K562 (cell line): ENCODE measurements around the gene TSPAN3. TPM values are rescaled to one million over a fixed set of nuclear protein-coding genes. Genes with fewer than 3 reads are reported as not detected.

Experiments
- ATAC-seq: fragments of 200-7000 bp; cut with Tn5 transposase; 3 replicates; pipeline ENCODE4 v1.9.1; 2020; ENCODE audit warnings: moderate library complexity
- BruUV-seq: library from RNA; stranded (reverse); fragments of 400-500 nt; replicated peaks from 2 replicates; lab custom pipeline; 2021; lab: Mats Ljungman, UMichigan
- CTCF ChIA-PET: fragments of 300-600 bp; formaldehyde crosslinking; extraction: SDS; loops from one replicate; lab custom pipeline; 2021; ENCODE audit warnings: low intra/inter-chr PET ratio; lab: Yijun Ruan, JAX
- POLR2A ChIA-PET: fragments of 300-600, 350-650 bp; sonication (Branson Sonifier 250); formaldehyde crosslinking; extraction: SDS; loops from one replicate; lab custom pipeline; 2021; ENCODE audit warnings: antibody characterized with exemption, inconsistent platforms; lab: Yijun Ruan, JAX
- DNase-seq, 4 experiments: peaks; one replicate each; pipeline versions ENCODE4 v3.0.0 to v3.0.0-alpha.2; 2011 to 2018; ENCODE audit warnings: low spot score in 3 of 4, mixed read lengths in 3 of 4; ENCODE audit errors: extremely low read depth in 1 of 4
- FAIRE-seq: peaks from 2 replicates; lab custom pipeline; 2011; peaks lifted over from hg19 to GRCh38; lab: Jason Lieb, UNC
- H2AFZ ChIP-seq: 2 replicates; pipeline ENCODE4 v1.6.0; 2011; ENCODE audit warnings: low read depth, low read length, control low read depth, inconsistent platforms
- H3K27ac ChIP-seq: fragments of 200-600 bp; 3 replicates; pipeline ENCODE4 v1.8.0; 2011; ENCODE audit warnings: low read depth, mild to moderate bottlenecking, control low read depth, inconsistent platforms, low read length, moderate library complexity, mixed read lengths; ENCODE audit errors: extremely low read depth
- H3K27me3 ChIP-seq, 2 experiments: fragments of 300-600 bp in 1 of 2; 2 replicates in 1 of 2; 3 replicates in 1 of 2; pipeline versions ENCODE4 v1.6.0 to v1.8.0; 2011; ENCODE audit warnings: inconsistent platforms in 2 of 2, low read length in 2 of 2, mild to moderate bottlenecking in 1 of 2, mixed read lengths in 1 of 2, moderate library complexity in 1 of 2; ENCODE audit not compliant: control insufficient read depth in 2 of 2, insufficient read depth in 2 of 2
- H3K36me3 ChIP-seq: fragments of 300-600 bp; 3 replicates; pipeline ENCODE4 v1.8.0; 2011; ENCODE audit warnings: mild to moderate bottlenecking, low read length, inconsistent platforms; ENCODE audit not compliant: control insufficient read depth, insufficient read depth
- H3K4me1 ChIP-seq, 2 experiments: fragments of 200-600 bp in 1 of 2; replicated peaks in 1 of 2; 2 replicates in 1 of 2; 3 replicates in 1 of 2; pipeline versions ENCODE4 v1.5.1 to v1.8.0; 2011; ENCODE audit warnings: inconsistent platforms in 2 of 2, low read length in 2 of 2, mild to moderate bottlenecking in 1 of 2, mixed read lengths in 1 of 2, moderate library complexity in 1 of 2; ENCODE audit not compliant: control insufficient read depth in 2 of 2, insufficient read depth in 2 of 2
- H3K4me2 ChIP-seq: 2 replicates; pipeline ENCODE4 v1.6.1; 2011; ENCODE audit warnings: low read length, control low read depth, inconsistent platforms, mixed read lengths; ENCODE audit not compliant: insufficient read depth
- H3K4me3 ChIP-seq: fragments of 200-600 bp; sonication (generic), shearing (Covaris generic); 2 replicates; pipeline ENCODE4 v1.5.1; 2016; ENCODE audit warnings: control low read depth, inconsistent platforms
- H3K79me2 ChIP-seq: fragments of 200-600 bp; 3 replicates; pipeline ENCODE4 v1.8.0; 2011; ENCODE audit warnings: low read length, inconsistent platforms; ENCODE audit not compliant: control insufficient read depth, insufficient read depth
- H3K9ac ChIP-seq, 2 experiments: 2 replicates each; pipeline versions ENCODE4 v1.6.0 to v1.6.1; 2011; ENCODE audit warnings: low read depth in 2 of 2, low read length in 2 of 2, control low read depth in 1 of 2, inconsistent platforms in 1 of 2, mild to moderate bottlenecking in 1 of 2, mixed read lengths in 1 of 2; ENCODE audit not compliant: insufficient read depth in 1 of 2
- H3K9me1 ChIP-seq: one replicate; pipeline ENCODE4 v1.6.0; 2011; ENCODE audit warnings: inconsistent platforms, mild to moderate bottlenecking, low read length, moderate library complexity; ENCODE audit not compliant: control insufficient read depth, insufficient read depth
- H3K9me3 ChIP-seq: replicated peaks from 2 replicates; pipeline ENCODE4 v1.5.1; 2011; ENCODE audit warnings: low read depth, low read length, inconsistent platforms; ENCODE audit not compliant: control insufficient read depth, insufficient read depth
- H4K20me1 ChIP-seq: replicated peaks from 2 replicates; pipeline ENCODE4 v1.6.1; 2011; ENCODE audit warnings: low read length, inconsistent platforms, mixed read lengths; ENCODE audit not compliant: control insufficient read depth, insufficient read depth
- ARHGAP35 ChIP-seq: fragments of 450-650 bp; IDR thresholded peaks from 2 replicates; pipeline ENCODE4 v1.6.1; 2018; ENCODE audit not compliant: partially characterized antibody
- CREM ChIP-seq: IDR thresholded peaks from 2 replicates; pipeline ENCODE4 v1.6.1; 2014; ENCODE audit warnings: antibody characterized with exemption, low read depth
- CTCF ChIP-seq, 3 experiments: IDR thresholded peaks in 2 of 3; conservative IDR thresholded peaks in 1 of 3; 2 replicates each; pipeline ENCODE4 v1.5.1; 2011 to 2012; ENCODE audit warnings: low read length in 3 of 3, mild to moderate bottlenecking in 3 of 3, control low read depth in 2 of 3, improper control_type of control experiment in 1 of 3, inconsistent platforms in 1 of 3, low read depth in 1 of 3, mixed read lengths in 1 of 3, moderate library complexity in 1 of 3; ENCODE audit not compliant: insufficient read depth in 2 of 3
- ETV5 ChIP-seq: sonication (generic); formaldehyde crosslinking; IDR thresholded peaks from 2 replicates; pipeline ENCODE4 v1.4.0; 2020; ENCODE audit warnings: low read depth, mild to moderate bottlenecking, missing genetic modification reagents
- HINFP ChIP-seq: fragments of 450-650 bp; conservative IDR thresholded peaks from 2 replicates; pipeline ENCODE4 v1.6.1; 2016; ENCODE audit warnings: missing genetic modification characterization, low read depth, mild to moderate bottlenecking, control low read depth, missing compliant biosample characterization
- JUNB ChIP-seq: fragments of 450-650 bp; formaldehyde crosslinking; conservative IDR thresholded peaks from 2 replicates; pipeline ENCODE4 v1.4.0; 2020; ENCODE audit warnings: mild to moderate bottlenecking
- KLF16 ChIP-seq: IDR thresholded peaks from 2 replicates; pipeline ENCODE4 v1.6.1; 2016; ENCODE audit warnings: antibody characterized with exemption
- MYNN ChIP-seq, 2 experiments: sonication (generic); formaldehyde crosslinking in 1 of 2; IDR thresholded peaks; 2 replicates each; pipeline versions ENCODE4 v1.5.0 to v1.6.1; 2016 to 2020; ENCODE audit warnings: antibody characterized with exemption in 1 of 2, missing genetic modification reagents in 1 of 2
- NCOA2 ChIP-seq, 2 experiments: fragments of 450-650 bp; IDR thresholded peaks; 2 replicates each; pipeline ENCODE4 v1.6.1; 2018; ENCODE audit warnings: mild to moderate bottlenecking in 2 of 2, moderate library complexity in 1 of 2; ENCODE audit not compliant: partially characterized antibody in 2 of 2
- NR2C2 ChIP-seq, 2 experiments: fragments of 200-800 bp in 1 of 2; sonication (Bioruptor generic) in 1 of 2; sonication (generic) in 1 of 2; formaldehyde crosslinking in 1 of 2; IDR thresholded peaks; 2 replicates each; pipeline versions ENCODE4 v1.6.1 to v1.8.0; 2016 to 2022; ENCODE audit warnings: mild to moderate bottlenecking in 1 of 2, missing compliant biosample characterization in 1 of 2, missing genetic modification characterization in 1 of 2, missing genetic modification reagents in 1 of 2
- PML ChIP-seq: IDR thresholded peaks from 2 replicates; pipeline ENCODE4 v1.6.1; 2012; ENCODE audit warnings: low read length, inconsistent platforms
- STAG1 ChIP-seq: sonication (generic); formaldehyde crosslinking; IDR thresholded peaks from 2 replicates; pipeline ENCODE4 v1.5.0; 2020; ENCODE audit warnings: missing genetic modification reagents, borderline replicate concordance
- ZNF253 ChIP-seq: fragments of 250-450 bp; sonication (Bioruptor Pico); conservative IDR thresholded peaks from 2 replicates; pipeline ENCODE4 v1.6.1; 2021; ENCODE audit warnings: mild to moderate bottlenecking
- ZNF3 ChIP-seq: fragments of 250-450 bp; sonication (Bioruptor Pico); IDR thresholded peaks from 2 replicates; pipeline ENCODE4 v1.5.0; 2021; ENCODE audit warnings: mild to moderate bottlenecking, moderate library complexity
- ZNF639 ChIP-seq, 2 experiments: fragments of 200-800 bp in 1 of 2; sonication (Bioruptor generic) in 1 of 2; sonication (generic) in 1 of 2; formaldehyde crosslinking in 1 of 2; IDR thresholded peaks in 1 of 2; conservative IDR thresholded peaks in 1 of 2; 2 replicates each; pipeline versions ENCODE4 v1.5.0 to v1.6.1; 2016 to 2020; ENCODE audit warnings: missing compliant biosample characterization in 1 of 2, missing genetic modification characterization in 1 of 2, missing genetic modification reagents in 1 of 2
- WGBS: fragments of 100-300 bp; shearing (Covaris generic); methylation state at CpG from one replicate; pipeline ENCODE4 v1.1.6; 2016; ENCODE audit warnings: low coverage, mixed read lengths; ENCODE audit not compliant: insufficient coverage; ENCODE audit errors: missing lambda C conversion rate; 5-methylcytosine and 5-hydroxymethylcytosine counted together
- in situ Hi-C: fragments of 300-500 bp; cut with MboI; formaldehyde crosslinking; loops from 4 replicates; pipeline ENCODE4 v1.15.0; 2018; ENCODE audit warnings: inconsistent platforms, mixed read lengths
- intact Hi-C: fragments of 100-400 bp; cut with micrococcal nuclease; formaldehyde crosslinking; loops from 2 replicates; pipeline ENCODE4 v1.14.2; 2022
- polyA plus RNA-seq, 8 experiments: library from polyadenylated mRNA; depleted of rRNA in 4 of 8; stranded (reverse) in 5 of 8; unstranded in 3 of 8; fragments of >200 nt; fragmentation: Nextera tagmentation in 2 of 8; fragmentation: Illumina TruSeq in 1 of 8; extraction: Ambion mirVana in 2 of 8; extraction: Trizol in 1 of 8; gene quantifications; 2 replicates each; pipeline versions ENCODE4 v1.2.1 to v1.2.3, GENCODE V29; 2011 to 2014; ENCODE audit warnings: inconsistent platforms in 1 of 8, missing spikeins in 1 of 8
- total RNA-seq, 7 experiments: library from RNA; depleted of rRNA in 6 of 7; stranded (reverse); fragments of >200 nt in 6 of 7; fragmentation: Illumina TruSeq in 2 of 7; extraction: Trizol in 2 of 7; gene quantifications; 2 replicates each; pipeline versions ENCODE4 v1.2.1 to v1.2.3, GENCODE V29; 2011 to 2021; ENCODE audit warnings: low replicate concordance in 1 of 7

Gene TSPAN3
- total and polyA plus RNA-seq, 9 of the 15 experiments (the other 6 are each of a cell fraction or from before 2014, with no cell fraction given), result 14.3 to 144 (median 71.1) TPM

GRCh38 chr15:77024273-77025082 lies 46.4 kb downstream of the TSPAN3 start:
- H3K4me2 ChIP-seq, result no peak overlapping the region
- peaks cover 0 to 36% of the 10 kb centered on the region in 2 experiments; a peak in 3 of 5 replicates for H3K27me3 ChIP-seq
- H3K9me1 ChIP-seq, result no peaks in the 10 kb centered on the region
- no peaks in the 10 kb centered on the region for H3K36me3 ChIP-seq
- H2AFZ ChIP-seq, result no peak overlapping the region
- peaks cover 14% of the 10 kb centered on the region; the same call in 1 of the 2 replicates for H4K20me1 ChIP-seq
- 0% methylated on average over 12 of the region's 17 CpGs for WGBS
- DNase-seq, result peak; percentile 73 to 87 (median 84)
- BruUV-seq, result no TSS peak
- no peak overlapping the region for H3K27ac ChIP-seq
- H3K9ac ChIP-seq, result 0 out of 4 replicates have a peak overlapping the region, but pooled peaks of 1 of the 2 experiments have one; percentile 52
- intact Hi-C loops (loop anchor here (5.0 to 10.0 kb wide), 7 partner anchors 52 to 523 kb away; no protein-coding TSS in a partner anchor), in situ Hi-C loops (loop anchor here (5.0 to 10.0 kb wide), 2 partner anchors 480 to 518 kb away; no protein-coding TSS in a partner anchor)
- FAIRE-seq, result peak; percentile 78
- ChIA-PET CTCF (interaction anchor here (0.6 to 1.6 kb wide), 3 partner anchors 473 to 1231 kb away, joined by 3 to 9 read pairs (median 3); no protein-coding TSS in a partner anchor), POLR2A (interaction anchor here (0.6 to 1.1 kb wide), 3 partner anchors 10 to 854 kb away, joined by 3 to 4 read pairs (median 3); no protein-coding TSS in a partner anchor)
- no peaks in the 10 kb centered on the region for H3K79me2 ChIP-seq
- H3K9me3 ChIP-seq, result no peaks in the 10 kb centered on the region
- H3K4me3 ChIP-seq, result no peak overlapping the region
- peaks cover 0 to 32% of the 10 kb centered on the region in 2 experiments; a peak in 2 of 5 replicates for H3K4me1 ChIP-seq
- ATAC-seq, result peak; percentile 80
- TF ChIP-seq NCOA2 (IDR thresholded peaks at IDR 0.05; ENCODE audit: partially characterized antibody in 2 of 2) (no peak), CREM (peak; percentile 52), PML (no peak), ZNF3 (CRISPR knock-in tag) (no peak), NR2C2 (CRISPR knock-in tag; IDR thresholded peaks at IDR 0.05) (no peak), NR2C2 (tag; IDR thresholded peaks at IDR 0.05) (no peak), CTCF (IDR thresholded peaks at IDR 0.05 in 2 of 3, conservative IDR thresholded peaks at IDR 0.05 in 1 of 3; ENCODE audit: insufficient read depth in 2 of 3, low read depth in 1 of 3, low read length in 3 of 3) (peak; percentile 82 to 94 (median 90)), HINFP (tag) (no peak), ARHGAP35 (no peak), ZNF253 (no peak), MYNN (IDR thresholded peaks at IDR 0.05) (no peak), MYNN (CRISPR knock-in tag; IDR thresholded peaks at IDR 0.05) (no peak), ZNF639 (CRISPR knock-in tag; conservative IDR thresholded peaks at IDR 0.05 in 1 of 2, IDR thresholded peaks at IDR 0.05 in 1 of 2) (no peak), JUNB (CRISPR knock-in tag) (no peak), STAG1 (CRISPR knock-in tag) (peak; percentile 67; the same call in 1 of the 2 replicates), ETV5 (no peak), KLF16 (peak; percentile 42; the same call in 1 of the 2 replicates)
